Measurements from ENCODE around the gene ARL6IP5.

Gene ARL6IP5

GRCh38 chr3:69113536-69113935, 28.8 kb downstream of the ARL6IP5 start:
- no peak for TF ChIP-seq CTCF (conservative IDR thresholded peaks at IDR 0.05; ENCODE audit: low read depth)
- ChIA-PET POLR2A (ENCODE audit: low non-redundant PET) (no interaction called here), CTCF (no interaction called here)
- H3K27ac ChIP-seq, result no peak overlapping the region
- DNase-seq (ENCODE audit: low spot score), result no peak

DNA sequence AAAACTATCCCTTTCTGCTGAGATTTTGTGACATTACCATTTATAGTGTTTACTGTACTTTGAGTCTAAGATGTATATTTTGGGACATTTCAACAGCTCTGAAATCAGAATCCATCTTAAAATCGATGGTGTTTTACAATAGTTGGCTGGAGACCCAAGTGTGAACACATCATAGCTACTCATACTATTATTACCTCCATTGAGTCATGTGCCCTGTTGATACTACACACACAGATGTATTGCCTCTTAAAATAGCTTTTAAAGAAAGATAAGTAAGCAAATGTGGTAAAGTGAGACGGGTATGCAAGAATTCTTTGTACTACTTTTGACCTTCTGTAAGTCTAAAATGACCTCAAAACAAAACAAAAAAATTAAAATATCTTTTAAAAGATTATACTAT, 31.0 kb downstream of the ARL6IP5 start:
- no peak for TF ChIP-seq CTCF (conservative IDR thresholded peaks at IDR 0.05; ENCODE audit: low read depth)
- ChIA-PET POLR2A (ENCODE audit: low non-redundant PET) (no interaction called here), CTCF (no interaction called here)
- peak; percentile 8 for DNase-seq (ENCODE audit: low spot score)
- H3K27ac ChIP-seq, result no peak overlapping the region

DNA sequence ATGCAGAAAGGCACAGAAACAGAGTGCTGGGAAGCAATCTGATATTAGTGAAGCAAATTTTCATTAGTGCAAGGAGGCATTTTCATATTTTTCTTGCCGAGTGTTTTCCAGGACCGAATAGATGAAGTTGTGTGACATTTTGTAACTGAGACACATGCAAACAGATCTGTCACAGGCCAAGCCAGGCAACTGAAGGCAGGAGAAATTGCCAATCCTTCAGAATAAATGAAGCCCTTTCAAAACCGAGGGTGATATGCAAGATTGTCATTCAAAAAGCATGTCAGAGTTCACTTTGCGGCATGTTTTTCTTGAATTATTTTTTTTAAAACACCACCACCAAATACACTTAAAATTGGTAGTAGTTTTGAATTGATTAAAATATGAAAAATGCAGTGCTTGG, 31.4 kb downstream of the ARL6IP5 start:
- no peak overlapping the region for H3K27ac ChIP-seq
- POLR2A ChIA-PET (ENCODE audit: low non-redundant PET), result no interaction called here
- TF ChIP-seq CTCF (conservative IDR thresholded peaks at IDR 0.05; ENCODE audit: low read depth), result no peak
- CTCF ChIA-PET, result no interaction called here
- no peak for DNase-seq (ENCODE audit: low spot score)

DNA sequence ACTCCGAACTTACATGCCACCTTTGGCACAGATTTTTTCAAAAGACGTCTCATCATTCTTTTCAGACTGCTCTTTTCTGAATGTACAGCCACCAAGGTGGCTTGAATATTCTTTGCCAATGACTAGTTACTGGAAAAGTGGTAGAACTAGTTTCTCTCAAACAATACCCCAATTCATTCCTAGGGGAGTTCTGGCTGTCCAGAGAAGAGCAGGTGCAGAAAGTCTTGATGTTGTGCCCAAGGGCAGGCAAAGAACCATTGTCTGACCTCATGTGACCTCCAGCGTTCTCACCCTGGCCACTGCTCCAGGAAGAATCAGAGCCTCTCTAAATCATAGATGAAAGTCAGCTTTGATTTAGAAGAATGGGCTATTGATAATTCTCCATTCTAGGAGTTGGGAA, 32.2 kb downstream of the ARL6IP5 start:
- CTCF ChIA-PET, result no interaction called here
- POLR2A ChIA-PET (ENCODE audit: low non-redundant PET), result no interaction called here
- H3K27ac ChIP-seq, result no peak overlapping the region
- no peak for TF ChIP-seq CTCF (conservative IDR thresholded peaks at IDR 0.05; ENCODE audit: low read depth)
- no peak for DNase-seq (ENCODE audit: low spot score)

- no peak for TF ChIP-seq CTCF (conservative IDR thresholded peaks at IDR 0.05; ENCODE audit: low read depth)
- CTCF ChIA-PET, result interaction anchor here (0.6 kb wide), 1 partner anchor 187 kb away, joined by 4 read pairs; no protein-coding TSS in a partner anchor
- no peak for DNase-seq (ENCODE audit: low spot score)
- POLR2A ChIA-PET (ENCODE audit: low non-redundant PET), result no interaction called here
- H3K27ac ChIP-seq, result no peak overlapping the region
Measured at GRCh38 chr3:69118555-69118954, 33.8 kb downstream of the ARL6IP5 start.

DNA sequence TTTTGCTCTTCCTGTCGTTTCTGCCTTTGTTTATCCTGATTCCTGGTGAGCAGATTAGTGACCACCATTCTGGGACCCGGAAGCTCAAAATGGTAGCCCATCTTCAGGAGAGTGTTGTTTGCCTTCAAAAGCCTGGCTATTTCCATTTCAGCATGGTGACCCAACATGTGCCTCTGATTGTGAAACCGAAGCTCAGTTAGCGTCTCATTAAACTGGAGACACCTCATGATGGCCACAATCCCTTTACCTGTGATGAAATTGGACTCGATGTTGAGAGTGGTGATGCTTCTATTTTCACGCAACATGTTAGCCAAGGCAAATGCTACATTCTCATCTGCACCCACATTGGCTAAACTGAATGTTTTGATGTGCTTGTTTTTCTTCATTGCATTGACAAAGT, 34.4 kb downstream of the ARL6IP5 start:
- no peak overlapping the region for H3K27ac ChIP-seq
- no peak for DNase-seq (ENCODE audit: low spot score)
- CTCF ChIA-PET, result interaction anchor here (0.6 kb wide), 1 partner anchor 187 kb away, joined by 4 read pairs; no protein-coding TSS in a partner anchor
- no peak for TF ChIP-seq CTCF (conservative IDR thresholded peaks at IDR 0.05; ENCODE audit: low read depth)
- POLR2A ChIA-PET (ENCODE audit: low non-redundant PET), result no interaction called here

DNA sequence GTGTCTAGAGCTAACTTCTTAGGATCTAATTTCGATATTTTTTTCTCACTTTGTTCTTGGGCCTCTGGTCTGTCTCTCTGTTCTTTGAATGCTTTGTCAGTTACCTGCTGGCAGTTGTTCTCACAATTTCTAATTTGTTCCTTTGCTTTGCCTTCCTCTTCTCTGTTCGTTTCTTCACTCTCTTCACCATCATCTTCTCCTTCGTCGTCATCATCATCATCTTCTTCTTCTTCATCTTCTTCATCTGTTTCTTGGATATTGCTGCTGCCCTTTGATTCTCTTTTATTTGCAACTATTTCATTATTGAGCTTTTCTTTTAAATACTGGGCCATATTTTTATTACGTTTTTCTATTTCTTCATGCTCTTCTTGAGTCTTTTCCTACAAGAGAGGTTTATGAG, 34.9 kb downstream of the ARL6IP5 start:
- no peak for TF ChIP-seq CTCF (conservative IDR thresholded peaks at IDR 0.05; ENCODE audit: low read depth)
- ChIA-PET POLR2A (ENCODE audit: low non-redundant PET) (no interaction called here), CTCF (interaction anchor here (0.7 kb wide), 1 partner anchor 27 kb away, joined by 3 read pairs; no protein-coding TSS in a partner anchor)
- no peak for DNase-seq (ENCODE audit: low spot score)
- no peak overlapping the region for H3K27ac ChIP-seq

All from RWPE1 (cell line).